ENCODE results near the gene P4HB.

Gene P4HB

GRCh38 chr17:81810892-81811704 lies 49.2 kb downstream of the P4HB start (continued):
- TF ChIP-seq OSR1 (CRISPR knock-in tag; IDR thresholded peaks at IDR 0.05), result no peak
- no peak for TF ChIP-seq TCF4 (CRISPR knock-in tag; IDR thresholded peaks at IDR 0.05; ENCODE audit: borderline replicate concordance)

- no peak for ATAC-seq
- TF ChIP-seq CREB5 (CRISPR knock-in tag; IDR thresholded peaks at IDR 0.05; ENCODE audit: low read depth) (no peak), CSDC2 (CRISPR knock-in tag; IDR thresholded peaks at IDR 0.05) (no peak), ISL1 (CRISPR knock-in tag; IDR thresholded peaks at IDR 0.05) (no peak), TOX (CRISPR knock-in tag; IDR thresholded peaks at IDR 0.05; ENCODE audit: borderline replicate concordance) (no peak), SNAI2 (CRISPR knock-in tag; IDR thresholded peaks at IDR 0.05) (no peak), ZNF70 (CRISPR knock-in tag; IDR thresholded peaks at IDR 0.05) (no peak), ESRRG (CRISPR knock-in tag; IDR thresholded peaks at IDR 0.05) (no peak), ZC3H10 (CRISPR knock-in tag; IDR thresholded peaks at IDR 0.05) (no peak), ZNF8 (CRISPR knock-in tag; IDR thresholded peaks at IDR 0.05) (no peak), GLIS3 (CRISPR knock-in tag; IDR thresholded peaks at IDR 0.05) (no peak), TCF4 (CRISPR knock-in tag; IDR thresholded peaks at IDR 0.05; ENCODE audit: borderline replicate concordance) (no peak), ZFP30 (CRISPR knock-in tag; IDR thresholded peaks at IDR 0.05) (no peak), OSR1 (CRISPR knock-in tag; IDR thresholded peaks at IDR 0.05) (no peak), ZNF565 (CRISPR knock-in tag; conservative IDR thresholded peaks at IDR 0.05; ENCODE audit: low read depth) (no peak), ZFP3 (CRISPR knock-in tag; IDR thresholded peaks at IDR 0.05) (no peak), CSRNP3 (CRISPR knock-in tag; IDR thresholded peaks at IDR 0.05) (no peak), PATZ1 (CRISPR knock-in tag; IDR thresholded peaks at IDR 0.05; ENCODE audit: borderline replicate concordance) (no peak), TSHZ2 (CRISPR knock-in tag; IDR thresholded peaks at IDR 0.05) (no peak), PPARA (CRISPR knock-in tag; IDR thresholded peaks at IDR 0.05; ENCODE audit: borderline replicate concordance) (no peak), POU6F1 (CRISPR knock-in tag; IDR thresholded peaks at IDR 0.05; ENCODE audit: borderline replicate concordance, low read depth) (no peak)
Measured at GRCh38 chr17:81810476-81810875, 49.9 kb downstream of the P4HB start.

GRCh38 chr17:81809556-81809998 lies 50.8 kb downstream of the P4HB start:
- no peak for TF ChIP-seq PATZ1 (CRISPR knock-in tag; IDR thresholded peaks at IDR 0.05; ENCODE audit: borderline replicate concordance)
- TF ChIP-seq ZC3H10 (CRISPR knock-in tag; IDR thresholded peaks at IDR 0.05), result no peak
- TF ChIP-seq ESRRG (CRISPR knock-in tag; IDR thresholded peaks at IDR 0.05), result no peak
- no peak for ATAC-seq

Measured in SK-N-SH treated with all-trans-retinoic acid at 6 μM for 48 hours (cell line).